Measurements from ENCODE around the gene MAP1S.

MAP1S gene

GRCh38 chr19:17743874-17744580 lies 24.7 kb downstream of the MAP1S start:
- no peak for TF ChIP-seq CTCF (IDR thresholded peaks at IDR 0.05; ENCODE audit: low read depth, low read length, missing control alignments)
- H3K4me3 ChIP-seq (replicated peaks; ENCODE audit: low read depth, low read length): no peak overlapping the region
- no peak for DNase-seq (ENCODE audit: extremely low read depth, low read depth)

GRCh38 chr19:17747205-17748098 lies 28.2 kb downstream of the MAP1S start:
- H3K4me3 ChIP-seq (replicated peaks; ENCODE audit: low read depth, low read length): peak overlapping the region; percentile 24
- no peak for TF ChIP-seq CTCF (IDR thresholded peaks at IDR 0.05; ENCODE audit: low read depth, low read length, missing control alignments)
- peak; percentile 67 for DNase-seq (ENCODE audit: extremely low read depth, low read depth)

- TF ChIP-seq CTCF (IDR thresholded peaks at IDR 0.05; ENCODE audit: low read depth, low read length, missing control alignments): no peak
- no peak for DNase-seq (ENCODE audit: extremely low read depth, low read depth)
- no peak overlapping the region for H3K4me3 ChIP-seq (replicated peaks; ENCODE audit: low read depth, low read length)
These were observed 29.8 kb downstream of the MAP1S start for GRCh38 chr19:17748884-17749638.

DNA sequence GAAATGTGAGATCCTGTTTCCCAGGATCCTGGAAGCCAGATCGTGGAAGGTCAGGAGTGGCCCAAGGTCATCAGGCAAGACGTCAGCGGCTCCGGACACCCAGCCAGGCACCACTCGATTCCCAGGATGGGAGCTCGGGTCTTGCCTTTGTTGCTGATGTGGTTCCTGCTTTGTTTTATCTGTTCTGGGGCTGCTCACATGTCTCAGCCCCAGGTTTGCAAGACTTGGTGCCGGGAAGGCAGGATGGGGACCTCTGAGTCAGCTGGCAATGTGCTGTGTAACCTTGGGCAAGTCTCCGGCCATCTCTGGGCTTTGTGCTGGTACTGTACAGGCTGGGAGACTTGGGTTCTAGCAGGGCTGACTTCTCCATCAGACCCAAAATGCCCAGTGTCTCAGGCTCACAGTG lies 30.6 kb downstream of the MAP1S start:
- H3K4me3 ChIP-seq (replicated peaks; ENCODE audit: low read depth, low read length): no peak overlapping the region
- DNase-seq (ENCODE audit: extremely low read depth, low read depth): no peak
- no peak for TF ChIP-seq CTCF (IDR thresholded peaks at IDR 0.05; ENCODE audit: low read depth, low read length, missing control alignments)

- no peak within 1 kb of the TSS for H3K4me3 ChIP-seq (replicated peaks; ENCODE audit: low read depth, low read length)
- TF ChIP-seq CTCF (IDR thresholded peaks at IDR 0.05; ENCODE audit: low read depth, low read length, missing control alignments): no peak
- DNase-seq (ENCODE audit: extremely low read depth, low read depth): no peak
These were observed 32.0 kb downstream of the MAP1S start, which contains the start of gene FCHO1 for GRCh38 chr19:17751103-17751911. Gene FCHO1, plus strand, starts transcription at chr19:17751477. Its CDS starts 3,688 bp downstream, at chr19:17755165.

- DNase-seq (ENCODE audit: extremely low read depth, low read depth): no peak
- no peak overlapping the region for H3K4me3 ChIP-seq (replicated peaks; ENCODE audit: low read depth, low read length)
- TF ChIP-seq CTCF (IDR thresholded peaks at IDR 0.05; ENCODE audit: low read depth, low read length, missing control alignments): no peak
These were observed 32.6 kb downstream of the MAP1S start for GRCh38 chr19:17751912-17752273.

All from HFF-Myc (cell line).